Smooth muscle cell of the brain vasculature (primary cell): ENCODE measurements around the gene MRPL9.
"Not testable (repeated sequence)": the region's sequence is repeated elsewhere in the genome, so short reads cannot be mapped to it uniquely, and the experiment has no call there.

Experiments
- DNase-seq: peaks from one replicate; pipeline ENCODE4 v3.0.0-alpha.2; 2012; ENCODE audit warnings: low read depth, low spot score

The MRPL9 gene

DNA sequence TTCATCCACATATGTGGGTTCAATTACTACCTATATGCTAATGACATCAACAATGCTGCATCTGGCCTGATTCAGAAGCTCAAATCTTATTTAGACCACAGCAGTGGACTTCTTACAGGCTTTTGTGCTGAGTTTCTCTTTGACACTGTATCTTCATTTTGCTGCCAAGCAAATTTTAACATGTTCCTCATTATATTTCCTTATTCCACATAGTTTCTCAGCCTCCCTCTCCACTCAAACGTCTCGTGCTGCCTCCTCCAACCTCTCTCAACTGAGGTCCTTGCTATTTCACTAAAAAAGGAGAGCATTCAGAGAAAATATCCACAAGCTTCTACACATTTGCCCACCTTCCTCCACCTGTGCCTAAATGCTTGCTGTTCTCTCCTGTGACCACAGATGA, 20.5 kb upstream of the MRPL9 start:
- no peak for DNase-seq

DNA sequence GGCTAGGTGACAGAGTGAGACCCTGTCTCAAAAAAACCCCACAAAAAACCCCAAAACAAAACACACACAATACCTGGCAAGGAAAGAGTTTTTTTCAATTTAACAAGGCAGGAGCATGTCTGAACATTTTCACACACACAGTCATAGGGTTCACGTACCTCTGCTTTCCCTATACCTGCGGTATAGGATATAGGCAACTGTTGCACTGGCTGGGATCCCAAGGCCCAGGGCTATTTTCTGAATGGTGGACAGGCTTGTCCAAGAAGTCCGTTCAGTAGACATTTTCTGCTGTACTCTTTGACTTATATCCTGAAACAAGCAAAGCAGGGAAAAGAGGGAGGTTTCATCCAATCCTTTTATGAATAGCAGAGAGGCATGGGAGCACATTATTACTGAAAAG, 19.4 kb upstream of the MRPL9 start:
- no peak for DNase-seq

DNA sequence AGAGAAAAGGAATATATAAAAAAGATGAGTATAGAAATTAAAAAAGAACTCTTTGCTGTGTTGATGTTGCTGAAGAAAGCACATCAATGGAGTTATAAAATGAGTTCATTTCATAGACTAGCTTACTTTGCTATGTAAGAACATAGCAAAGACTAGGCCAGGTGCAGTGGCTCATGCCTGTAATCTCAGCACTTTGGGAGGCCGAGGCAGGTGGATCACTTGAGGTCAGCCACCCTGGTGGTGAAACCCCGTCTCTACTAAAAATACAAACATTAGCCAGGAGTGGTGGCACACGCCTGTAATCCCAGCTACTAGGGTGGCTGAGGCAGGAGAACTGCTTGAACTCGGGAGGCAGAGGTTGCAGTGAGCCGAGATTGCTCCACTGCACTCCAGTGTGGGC, 18.7 kb upstream of the MRPL9 start:
- DNase-seq, result not testable (repeated sequence)

DNA sequence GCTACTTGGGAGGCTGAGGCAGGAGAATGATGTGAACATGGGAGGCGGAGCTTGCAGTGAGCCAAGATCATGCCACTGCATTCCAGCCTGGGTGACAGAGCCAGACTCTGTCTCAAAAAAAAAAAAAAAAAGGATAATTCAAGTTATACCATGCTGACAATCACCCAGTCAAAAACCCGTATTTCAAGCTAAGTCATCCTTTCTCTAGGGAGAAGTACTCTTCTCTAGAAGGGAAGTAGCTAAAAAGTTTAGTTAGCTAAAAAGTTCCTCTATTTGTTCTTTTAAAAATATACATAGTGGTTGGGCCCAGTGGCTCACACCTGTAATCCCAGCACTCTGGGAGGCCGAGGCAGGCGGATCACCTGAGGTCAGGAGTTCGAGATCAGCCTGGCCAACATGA, 17.4 kb upstream of the MRPL9 start:
- not testable (repeated sequence) for DNase-seq

DNA sequence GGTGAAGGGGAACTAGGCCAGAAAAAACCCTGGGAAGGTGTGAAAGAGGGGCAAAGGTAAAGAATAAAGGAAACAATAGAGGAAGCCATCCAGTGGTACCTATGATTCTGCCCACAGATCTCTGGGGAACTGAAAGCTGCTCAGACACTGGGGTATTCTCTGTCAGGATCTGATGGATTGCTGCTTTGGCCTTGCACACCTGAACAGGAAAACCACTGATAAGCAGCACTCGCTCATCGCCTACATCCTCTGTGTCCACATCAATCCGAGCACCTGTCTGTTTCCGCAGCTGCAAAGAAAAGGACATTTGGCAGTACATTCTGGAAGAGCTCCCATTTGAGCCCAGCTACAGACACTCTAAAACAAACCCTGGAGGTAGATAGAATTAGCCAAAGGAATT, 16.6 kb upstream of the MRPL9 start:
- DNase-seq, result no peak

DNA sequence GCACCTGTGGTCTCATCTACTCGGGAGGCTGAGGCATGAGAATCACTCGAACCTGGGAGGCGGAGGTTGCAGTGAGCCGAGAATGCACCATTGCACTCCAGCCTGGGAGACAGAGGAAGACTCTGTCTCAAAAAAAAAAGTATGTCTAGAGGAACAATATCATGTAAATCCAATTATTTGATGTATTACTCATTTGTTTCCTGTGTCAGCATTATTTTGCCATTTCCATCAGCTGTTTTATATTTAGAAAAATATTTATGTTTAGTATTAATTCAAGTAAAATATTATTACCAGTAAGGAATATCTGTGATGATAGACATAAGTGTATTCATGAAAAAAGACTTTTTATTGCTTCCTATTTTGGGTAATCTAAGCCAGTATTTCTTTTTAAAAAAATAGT, 14.0 kb upstream of the MRPL9 start:
- DNase-seq, result no peak

DNA sequence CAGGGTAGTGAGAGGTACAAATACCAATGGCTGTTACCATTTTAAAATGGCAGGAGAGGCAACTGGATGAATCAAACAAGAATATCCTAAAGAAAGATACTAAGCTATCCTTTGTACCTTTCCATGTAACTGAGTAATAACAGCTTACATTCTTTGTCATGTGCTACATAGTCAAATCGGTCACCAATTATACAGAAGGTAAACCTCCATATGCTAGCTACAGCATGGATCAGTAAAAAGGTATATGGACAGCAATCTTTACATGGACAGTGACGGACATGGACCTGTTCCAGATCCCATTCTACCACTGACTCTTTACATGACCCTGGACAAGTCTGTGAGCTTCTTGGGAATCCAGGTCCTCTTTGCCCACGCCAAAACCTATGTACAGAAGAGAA, 13.4 kb upstream of the MRPL9 start:
- DNase-seq, result no peak

DNA sequence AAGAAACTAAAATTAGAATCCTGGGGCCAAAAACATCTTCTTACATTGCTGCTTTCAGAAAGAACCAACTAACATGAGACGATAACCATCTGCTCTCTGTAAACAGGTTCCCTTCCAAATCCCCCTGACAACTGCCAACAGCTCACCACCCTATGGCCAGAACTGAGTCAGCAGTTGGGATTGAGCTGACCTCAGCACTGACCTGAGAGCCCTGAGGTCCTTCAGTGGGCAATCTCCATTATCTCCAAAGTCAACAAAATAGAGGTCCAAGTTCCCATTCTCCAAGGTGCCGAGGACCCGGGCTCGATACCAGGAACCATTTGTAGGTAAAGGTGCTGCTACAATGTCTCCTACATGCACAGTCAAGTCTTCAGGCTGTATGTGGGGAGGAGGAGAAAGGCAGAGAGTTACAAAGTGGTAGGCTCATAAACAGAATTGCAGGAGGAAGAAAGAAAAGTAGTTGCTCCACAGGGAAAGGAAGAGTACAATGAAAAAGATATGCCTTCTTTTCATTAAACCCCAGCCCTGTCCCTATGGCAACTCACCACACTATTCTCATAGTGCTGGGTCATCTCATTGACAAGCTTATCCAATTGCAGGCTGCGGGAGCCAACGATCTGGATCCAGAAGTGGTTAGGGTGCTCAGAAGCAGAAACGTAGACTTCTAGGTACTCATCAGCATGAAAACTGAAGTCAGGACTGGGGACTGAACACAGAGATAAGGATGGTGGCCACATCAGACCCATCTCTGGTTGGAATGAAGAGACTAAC, 12.8 kb upstream of the MRPL9 start:
- no peak for DNase-seq

DNA sequence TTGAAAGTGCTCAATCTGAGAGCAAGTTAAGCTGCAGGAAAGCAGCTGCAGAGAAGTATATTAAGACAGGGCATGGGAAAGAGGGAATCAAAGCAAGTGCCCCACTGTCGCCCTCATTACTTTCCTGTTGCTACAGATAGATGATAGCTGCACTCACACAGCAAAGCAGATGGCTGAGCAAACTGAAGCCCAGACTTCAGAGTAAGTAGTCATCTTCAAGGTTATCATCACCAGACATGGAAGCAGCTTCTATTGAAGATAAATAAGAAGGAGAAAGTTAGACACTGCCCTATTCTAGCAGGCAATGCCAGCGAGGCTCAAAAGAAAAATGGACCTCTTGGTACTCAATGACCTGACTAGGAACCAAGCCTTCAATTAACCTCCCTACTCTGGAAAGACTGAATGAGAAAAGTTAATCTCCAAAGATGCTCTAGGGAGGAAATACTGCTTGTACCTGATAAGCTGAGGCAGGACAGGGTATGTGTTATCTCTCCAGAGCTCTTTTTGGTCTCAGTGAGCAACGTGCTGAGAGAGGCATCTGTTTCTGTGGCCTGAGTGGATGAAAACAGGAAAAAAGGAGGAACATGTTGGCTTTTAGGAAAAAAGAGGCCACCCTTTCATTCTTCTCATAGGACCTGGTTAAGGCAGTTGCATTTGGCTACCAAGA, 11.1 kb upstream of the MRPL9 start:
- DNase-seq, result no peak

DNA sequence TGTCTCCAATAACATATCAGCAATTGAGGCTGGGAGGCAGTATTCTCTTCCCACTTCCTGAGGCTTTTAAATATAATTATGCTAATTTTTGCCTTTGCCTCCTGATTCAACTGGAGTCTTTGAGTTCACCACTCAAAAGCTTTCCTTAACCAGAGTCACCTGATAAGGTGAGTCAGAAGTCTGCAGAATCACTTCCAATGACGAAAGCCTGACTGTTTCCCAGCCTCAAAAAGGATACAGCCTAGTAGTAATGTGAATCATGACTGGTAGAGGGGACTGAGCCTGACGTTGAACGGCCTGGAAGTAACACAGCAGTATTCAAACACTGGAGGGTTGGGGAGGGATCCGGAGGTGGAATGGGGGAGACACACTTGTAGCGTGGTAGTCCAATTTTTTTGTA, 10.4 kb upstream of the MRPL9 start:
- DNase-seq, result no peak

DNA sequence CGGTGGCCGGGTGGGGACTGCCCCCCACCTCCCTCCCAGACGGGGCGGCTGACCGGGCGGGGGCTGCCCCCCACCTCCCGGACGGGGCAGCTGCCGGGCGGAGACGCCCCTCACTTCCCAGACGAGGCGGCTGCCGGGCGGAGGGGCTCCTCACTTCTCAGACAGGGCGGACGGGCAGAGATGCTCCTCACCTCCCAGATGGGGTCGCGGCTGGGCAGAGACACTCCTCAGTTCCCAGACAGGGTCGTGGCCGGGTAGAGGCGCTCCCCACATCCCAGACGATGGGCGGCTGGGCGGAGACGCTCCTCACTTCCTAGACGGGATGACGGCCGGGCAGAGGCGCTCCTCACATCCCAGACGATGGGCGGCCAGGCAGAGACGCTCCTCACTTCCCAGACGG, 6.0 kb upstream of the MRPL9 start:
- not testable (repeated sequence) for DNase-seq

DNA sequence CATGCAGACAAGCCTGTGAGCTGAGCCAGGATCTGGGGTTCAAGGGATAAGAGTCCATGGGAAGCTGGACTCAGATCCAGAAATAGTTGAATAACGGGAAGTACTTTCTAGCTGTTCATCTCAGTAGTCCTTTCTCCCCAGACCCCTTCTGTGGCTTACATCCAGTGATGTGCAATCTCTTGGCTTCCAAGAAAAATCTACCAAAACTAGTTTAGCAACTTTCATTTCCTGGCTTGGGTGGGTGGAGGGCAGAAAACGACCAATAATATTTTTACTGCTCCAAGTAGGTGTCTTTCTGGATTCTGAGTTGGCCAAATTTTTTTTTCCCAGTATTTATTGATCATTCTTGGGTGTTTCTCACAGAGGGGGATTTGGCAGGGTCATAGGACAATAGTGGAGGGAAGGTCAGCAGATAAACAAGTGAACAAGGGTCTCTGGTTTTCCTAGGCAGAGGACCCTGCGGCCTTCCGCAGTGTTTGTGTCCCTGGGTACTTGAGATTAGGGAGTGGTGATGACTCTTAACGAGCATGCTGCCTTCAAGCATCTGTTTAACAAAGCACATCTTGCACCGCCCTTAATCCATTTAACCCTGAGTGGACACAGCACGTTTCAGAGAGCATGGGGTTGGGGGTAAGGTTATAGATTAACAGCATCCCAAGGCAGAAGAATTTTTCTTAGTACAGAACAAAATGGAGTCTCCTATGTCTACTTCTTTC, 5.2 kb upstream of the MRPL9 start:
- DNase-seq, result not testable (repeated sequence)

DNA sequence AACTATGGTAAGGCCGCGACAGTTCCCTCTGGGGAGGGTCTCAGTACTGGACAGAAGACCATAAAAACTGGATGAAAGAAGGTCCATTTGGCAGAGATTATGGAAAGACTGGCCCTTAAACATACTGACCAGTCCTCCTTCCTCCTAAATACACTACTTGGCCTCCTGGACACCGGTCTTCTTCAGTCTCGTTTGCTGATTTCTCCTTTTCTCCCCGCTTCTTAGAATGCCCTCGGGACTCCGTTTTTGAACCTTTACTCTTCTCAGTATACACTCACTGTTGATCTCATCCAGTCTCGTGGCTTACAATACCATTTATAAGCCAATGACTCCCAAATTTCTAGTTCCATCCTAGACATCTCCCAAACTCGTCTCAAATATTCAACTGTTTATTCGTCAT, 694 bp upstream of the MRPL9 start:
- DNase-seq, result no peak

DNA sequence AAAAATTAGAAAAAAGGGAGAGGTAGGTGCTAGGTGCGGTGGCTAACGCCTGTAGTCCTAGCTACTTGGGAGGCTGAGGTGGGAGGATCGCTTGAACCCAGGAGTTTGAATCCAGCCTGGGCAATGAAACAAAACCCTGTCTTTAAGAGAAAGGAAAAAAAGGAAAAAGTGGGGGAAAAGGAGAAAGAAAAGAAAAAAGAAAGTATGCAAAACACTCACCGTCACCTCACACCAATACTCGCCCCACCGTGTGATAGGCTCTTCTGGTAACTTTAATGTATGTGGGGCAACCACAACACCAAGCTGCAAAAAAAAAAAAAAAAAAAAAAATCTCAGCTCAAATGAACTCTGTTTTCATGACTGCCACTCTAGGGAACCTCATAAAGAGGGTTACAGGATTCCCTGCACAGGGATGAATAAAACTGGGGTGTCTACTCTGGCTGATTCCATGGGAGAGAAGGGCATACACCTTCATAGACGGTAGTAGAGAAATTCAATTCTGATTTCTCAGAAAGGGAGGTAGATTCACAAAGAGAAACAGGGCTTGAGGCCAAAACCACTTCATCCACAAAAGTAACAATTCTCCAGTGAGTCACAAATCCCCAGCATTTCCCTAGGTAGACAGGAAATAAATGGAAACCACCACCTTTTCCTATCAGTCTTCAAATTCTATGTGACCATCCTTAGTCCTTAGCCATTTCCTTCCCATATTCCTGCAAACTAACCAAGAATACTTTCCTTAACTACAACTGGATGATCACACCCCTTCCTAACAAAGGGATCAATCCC, 2.5 kb downstream of the MRPL9 start:
- DNase-seq, result no peak

DNA sequence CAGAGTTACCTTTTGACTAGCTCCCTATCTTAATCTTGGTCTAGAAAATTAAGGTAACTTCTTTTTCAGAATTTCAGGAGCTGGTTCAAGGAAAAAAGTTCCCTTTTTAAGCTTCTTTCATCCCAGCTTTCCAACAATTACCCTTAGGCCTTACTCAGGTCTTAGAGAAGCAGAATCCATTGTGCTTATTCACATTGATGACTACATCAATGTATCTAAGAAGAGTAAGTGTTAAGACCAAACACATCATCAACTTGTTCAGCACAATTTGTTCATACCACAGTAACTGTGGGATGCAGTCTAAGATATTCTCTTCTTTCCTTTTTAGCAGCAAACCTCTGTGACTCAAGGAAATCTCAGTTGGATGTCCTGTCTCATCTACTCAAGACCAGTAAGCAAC, 4.1 kb downstream of the MRPL9 start:
- DNase-seq, result no peak

DNA sequence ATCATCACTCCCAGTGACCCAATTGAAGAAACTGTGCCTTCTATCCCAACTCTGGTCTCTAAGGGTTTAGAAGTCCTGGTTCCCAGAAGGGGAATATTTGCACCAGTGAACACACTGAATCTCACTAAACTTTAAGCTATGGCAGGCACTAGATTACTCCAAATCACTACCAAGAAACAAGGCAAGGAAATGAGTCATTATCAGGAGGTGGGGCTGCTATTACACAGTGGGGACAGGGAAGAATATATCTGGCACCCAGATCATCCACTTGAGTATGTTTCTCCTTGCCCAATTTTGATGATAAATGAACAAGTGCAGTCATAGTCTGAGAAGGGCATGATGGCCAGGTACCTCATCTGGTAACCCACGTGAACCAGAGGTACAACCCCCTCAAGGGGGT, 7.0 kb downstream of the MRPL9 start:
- no peak for DNase-seq

DNA sequence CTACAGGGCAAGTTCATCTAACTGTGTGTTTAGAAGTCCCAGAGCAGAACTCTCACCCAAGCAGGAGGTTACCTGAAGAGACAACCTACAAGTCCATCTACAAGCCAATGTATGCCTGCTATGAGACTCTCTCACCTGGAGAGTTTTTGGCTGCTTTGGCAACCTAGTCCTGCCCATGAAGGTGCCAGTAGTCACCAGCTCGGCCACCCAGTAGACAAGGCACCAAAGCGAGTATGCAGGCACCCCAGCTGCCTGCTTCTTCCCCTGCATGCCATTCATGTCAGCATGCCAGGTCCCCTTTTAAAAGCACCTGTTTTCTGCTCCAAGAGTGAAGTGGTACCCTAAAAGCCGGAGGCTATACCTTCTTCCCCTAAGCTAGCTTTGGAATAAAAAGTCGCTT, 21.8 kb downstream of the MRPL9 start:
- DNase-seq, result no peak

DNA sequence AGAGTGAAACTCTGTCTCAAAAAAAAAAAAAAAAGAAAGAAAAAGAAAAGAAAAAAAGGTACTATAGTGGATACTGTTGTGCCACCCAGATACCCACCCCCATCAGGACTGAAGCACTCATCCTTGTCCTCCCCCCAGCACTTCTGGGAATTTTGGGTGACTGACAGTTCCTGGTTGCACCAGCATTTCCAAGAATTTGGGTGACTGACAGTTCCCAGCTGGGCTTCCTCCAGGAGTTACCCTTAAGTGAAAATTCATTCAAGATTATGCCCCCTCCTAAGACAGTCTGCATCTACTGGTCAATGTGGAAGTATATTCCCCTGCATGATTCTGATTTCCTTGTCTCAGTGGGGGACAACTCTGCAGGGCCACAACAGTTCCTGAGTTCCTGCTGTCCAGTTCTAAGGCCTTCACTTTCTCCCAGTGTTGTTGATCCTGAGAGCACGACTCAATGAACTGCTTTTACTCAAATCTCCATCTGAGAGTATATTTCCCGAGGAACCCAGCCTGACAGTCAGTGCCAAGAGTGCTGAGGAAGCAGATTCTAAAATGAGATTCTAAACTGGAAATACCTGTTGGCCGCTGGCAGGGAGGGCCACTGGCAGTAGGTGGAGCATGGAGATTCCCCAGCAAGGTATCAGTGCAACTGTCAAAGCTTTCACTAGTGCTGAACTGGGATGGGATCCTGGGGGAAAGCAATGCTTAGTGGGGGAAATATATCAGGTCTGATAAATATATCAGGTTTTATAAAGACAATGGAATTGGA, 23.5 kb downstream of the MRPL9 start:
- DNase-seq, result no peak

DNA sequence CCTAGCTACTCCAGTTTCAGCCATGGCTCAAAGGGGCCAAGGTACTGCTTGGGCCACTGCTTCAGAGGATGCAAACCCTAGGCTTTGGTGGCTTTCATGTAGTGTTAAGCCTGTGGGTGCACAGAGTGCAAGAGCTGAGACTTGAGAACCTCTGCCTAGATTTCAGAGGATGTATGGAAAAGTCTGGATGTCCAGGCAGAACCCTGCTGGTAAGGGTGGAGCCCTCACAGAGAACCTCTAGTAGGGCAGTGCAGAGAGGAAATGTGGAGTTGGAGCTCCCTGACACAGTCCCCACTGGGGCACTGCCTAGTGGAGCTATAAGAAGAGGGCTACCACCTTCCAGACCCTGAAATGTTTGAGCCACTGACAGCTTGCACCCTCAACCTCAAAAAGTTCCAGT, 25.8 kb downstream of the MRPL9 start:
- no peak for DNase-seq

DNA sequence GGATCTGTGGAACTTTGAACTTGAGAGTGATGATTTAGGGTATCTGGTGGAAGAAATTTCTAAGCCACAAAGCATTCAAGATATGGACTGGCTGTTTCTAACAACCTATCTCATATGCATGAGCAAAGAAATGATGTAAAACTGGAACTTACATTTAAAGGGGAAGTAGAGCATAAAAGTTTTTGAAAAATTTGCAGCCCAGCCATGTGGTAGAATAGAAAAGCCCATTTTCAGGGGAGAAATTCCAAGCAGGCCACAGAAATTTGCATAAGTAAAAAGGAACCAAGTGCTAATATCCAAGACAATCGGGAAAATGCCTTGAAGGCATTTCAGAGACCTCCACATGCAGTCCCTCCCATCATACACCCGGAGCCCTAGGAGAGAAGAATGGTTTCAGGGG, 26.3 kb downstream of the MRPL9 start:
- DNase-seq, result no peak

DNA sequence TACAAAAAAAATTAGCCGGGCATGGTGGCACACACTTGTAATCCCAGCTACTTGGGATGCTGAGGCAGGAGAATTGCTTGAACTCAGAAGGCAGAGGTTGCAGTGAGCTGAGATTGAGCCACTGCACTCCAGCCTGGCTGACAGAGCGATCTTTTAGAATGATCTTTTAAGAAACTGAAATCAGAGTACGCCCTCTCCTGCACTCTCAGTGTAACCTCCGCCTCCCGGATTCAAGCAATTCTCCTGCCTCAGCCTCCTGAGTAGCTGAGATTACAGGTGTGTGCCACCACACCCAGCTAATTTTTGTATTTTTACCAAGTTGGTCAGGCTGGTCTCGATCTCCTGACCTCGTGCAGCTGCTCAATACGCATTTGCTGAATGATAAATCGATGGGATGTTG, 29.3 kb downstream of the MRPL9 start:
- DNase-seq, result not testable (repeated sequence)
